Esophagus squamous epithelium (tissue), 5 donors: ENCODE results near the gene SLC17A3. TPM values are rescaled to one million over a fixed set of nuclear protein-coding genes. Genes with fewer than 3 reads are reported as not detected.

Source experiments
- DNase-seq: peaks from one replicate; lab custom pipeline; 2025; lab: John Stamatoyannopoulos, UW
- H3K27ac ChIP-seq, 4 donors: fragments of 200-600 bp; sonication (generic); one replicate each; pipeline ENCODE4 v1.5.1; 2016 to 2019; ENCODE audit warnings: mild to moderate bottlenecking in 1 of 4
- H3K27me3 ChIP-seq, 4 donors: fragments of 200-600 bp; sonication (generic); 1 replicate in 3 of 4; 2 replicates in 1 of 4; pipeline versions ENCODE4 v1.5.1 to v1.6.0; 2017 to 2021; ENCODE audit warnings: antibody characterized with exemption in 1 of 4
- H3K36me3 ChIP-seq, 3 donors: fragments of 200-600 bp; sonication (generic); one replicate each; pipeline ENCODE4 v1.5.1; 2016 to 2019
- H3K4me1 ChIP-seq, 3 donors: fragments of 200-600 bp; sonication (generic); one replicate each; pipeline ENCODE4 v1.5.1; 2017 to 2019
- H3K4me3 ChIP-seq, 4 donors: fragments of 200-600 bp; sonication (generic); 1 replicate in 3 of 4; 2 replicates in 1 of 4; pipeline ENCODE4 v1.5.1; 2016 to 2019; ENCODE audit warnings: mild to moderate bottlenecking in 2 of 4, moderate library complexity in 1 of 4
- H3K9me3 ChIP-seq, 3 donors: fragments of 200-600 bp; sonication (generic); one replicate each; pipeline ENCODE4 v1.5.1; 2016 to 2019
- POLR2A ChIP-seq, 4 donors: fragments of 450-650 bp; IDR thresholded peaks; one replicate each; pipeline ENCODE4 v1.6.1; 2017; ENCODE audit warnings: antibody characterized with exemption in 4 of 4, mild to moderate bottlenecking in 4 of 4, moderate library complexity in 3 of 4
- WGBS, 2 donors: methylation state at CpG; one replicate each; pipeline ENCODE4 v1.1.5; 2018; 5-methylcytosine and 5-hydroxymethylcytosine counted together
- intact Hi-C: fragments of 100-400 bp; cut with DNase I; formaldehyde crosslinking; loops from one replicate; pipeline ENCODE4 v1.15.0; 2022
- total RNA-seq, 4 donors: library from RNA; depleted of rRNA; stranded (reverse); fragments of >200 nt; gene quantifications; one replicate each; pipeline ENCODE4 v1.1.0, GENCODE V29; 2016
- TF ChIP-seq, protein P1 (sequence below), 6 experiments: fragments of 450-650 bp in 4 of 6; fragments of 200-600 bp in 2 of 6; sonication (generic) in 2 of 6; IDR thresholded peaks; one replicate each; pipeline ENCODE4 v1.5.1; 2016 to 2019; ENCODE audit warnings: antibody characterized with exemption in 6 of 6, mild to moderate bottlenecking in 4 of 6, moderate library complexity in 4 of 6
- donor health status: DM: yes; HTN: yes; CAD: no.

SLC17A3 gene
- total RNA-seq, 4 donors from 2014 or later: not detected

DNA sequence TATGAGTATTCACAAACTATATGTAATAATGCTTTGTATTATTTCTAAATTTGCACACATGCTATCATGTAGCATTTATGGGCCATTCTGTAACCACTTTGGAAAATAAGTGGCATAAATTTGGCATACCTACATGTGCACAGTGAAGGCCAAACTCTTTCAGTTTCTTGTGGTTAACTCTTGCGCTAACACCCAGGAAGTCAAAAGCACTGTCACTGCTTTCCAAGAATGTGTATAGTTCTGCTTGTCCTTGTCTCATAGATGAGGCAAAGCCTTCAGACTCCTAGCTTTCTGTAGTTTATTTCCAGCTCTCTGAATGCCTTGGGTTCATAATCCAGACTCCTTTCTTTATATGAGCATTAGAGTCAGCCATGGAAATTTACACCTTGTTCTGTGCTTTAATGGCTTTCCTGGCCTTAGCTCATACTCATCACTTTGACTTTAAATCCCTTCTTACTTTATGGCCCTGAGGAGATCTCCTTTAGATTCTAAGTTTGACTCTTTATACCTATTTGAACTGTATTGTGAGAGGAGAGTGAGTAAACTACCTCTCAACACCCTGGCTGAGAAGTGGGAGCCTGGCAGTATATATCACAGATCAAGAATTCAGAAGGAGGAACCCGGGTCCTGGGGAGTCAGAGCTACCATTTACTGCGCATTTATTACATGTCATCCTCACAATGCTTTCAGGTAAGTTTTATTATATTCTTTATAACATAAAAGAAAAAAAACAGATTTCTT is 949 bp upstream of the SLC17A3 start:
- Histone ChIP-seq H3K36me3 (no peaks in the 10 kb centered on the region), H3K27me3 (no peaks in the 10 kb centered on the region), H3K9me3 (no peaks in the 10 kb centered on the region), H3K4me1 (no peaks in the 10 kb centered on the region), H3K4me3 (no peak overlapping the region), H3K27ac (no peak overlapping the region)
- intact Hi-C loops: no loop called here
- no peak for DNase-seq
- TF ChIP-seq POLR2A (IDR thresholded peaks at IDR 0.05): no peak
- TF ChIP-seq, protein P1, sequence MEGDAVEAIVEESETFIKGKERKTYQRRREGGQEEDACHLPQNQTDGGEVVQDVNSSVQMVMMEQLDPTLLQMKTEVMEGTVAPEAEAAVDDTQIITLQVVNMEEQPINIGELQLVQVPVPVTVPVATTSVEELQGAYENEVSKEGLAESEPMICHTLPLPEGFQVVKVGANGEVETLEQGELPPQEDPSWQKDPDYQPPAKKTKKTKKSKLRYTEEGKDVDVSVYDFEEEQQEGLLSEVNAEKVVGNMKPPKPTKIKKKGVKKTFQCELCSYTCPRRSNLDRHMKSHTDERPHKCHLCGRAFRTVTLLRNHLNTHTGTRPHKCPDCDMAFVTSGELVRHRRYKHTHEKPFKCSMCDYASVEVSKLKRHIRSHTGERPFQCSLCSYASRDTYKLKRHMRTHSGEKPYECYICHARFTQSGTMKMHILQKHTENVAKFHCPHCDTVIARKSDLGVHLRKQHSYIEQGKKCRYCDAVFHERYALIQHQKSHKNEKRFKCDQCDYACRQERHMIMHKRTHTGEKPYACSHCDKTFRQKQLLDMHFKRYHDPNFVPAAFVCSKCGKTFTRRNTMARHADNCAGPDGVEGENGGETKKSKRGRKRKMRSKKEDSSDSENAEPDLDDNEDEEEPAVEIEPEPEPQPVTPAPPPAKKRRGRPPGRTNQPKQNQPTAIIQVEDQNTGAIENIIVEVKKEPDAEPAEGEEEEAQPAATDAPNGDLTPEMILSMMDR (IDR thresholded peaks at IDR 0.05): no peak
- WGBS, 2 donors: 76 to 77% methylated on average over 3 of the region's 3 CpGs

DNA sequence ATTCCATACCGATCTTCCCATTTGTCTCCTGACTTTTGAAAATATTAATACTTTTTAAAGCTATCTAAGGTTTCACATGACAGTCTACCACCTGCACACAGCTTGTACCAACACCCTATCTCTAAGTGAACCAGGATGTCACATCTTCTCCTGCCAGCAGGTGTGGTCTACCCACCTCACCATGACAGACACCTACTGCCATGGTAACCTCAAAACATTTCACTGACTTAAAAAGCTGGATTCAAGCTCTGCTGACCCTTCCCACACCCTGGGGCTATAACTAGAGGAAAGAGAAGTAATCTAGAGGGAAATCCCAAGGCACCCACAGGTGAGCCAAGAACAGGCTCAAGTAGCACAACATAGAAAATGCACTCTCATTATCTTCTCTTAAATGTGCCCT is 1.2 kb downstream of the SLC17A3 start:
- Histone ChIP-seq H3K4me1 (no peaks in the 10 kb centered on the region), H3K9me3 (no peaks in the 10 kb centered on the region), H3K36me3 (no peaks in the 10 kb centered on the region), H3K27ac (no peak overlapping the region), H3K27me3 (no peaks in the 10 kb centered on the region), H3K4me3 (no peak overlapping the region)
- intact Hi-C loops: no loop called here
- 92 to 95% methylated on average over 1 of the region's 1 CpG for WGBS, 2 donors
- no peak for DNase-seq
- TF ChIP-seq, protein P1 (IDR thresholded peaks at IDR 0.05): no peak
- TF ChIP-seq POLR2A (IDR thresholded peaks at IDR 0.05): no peak

DNA sequence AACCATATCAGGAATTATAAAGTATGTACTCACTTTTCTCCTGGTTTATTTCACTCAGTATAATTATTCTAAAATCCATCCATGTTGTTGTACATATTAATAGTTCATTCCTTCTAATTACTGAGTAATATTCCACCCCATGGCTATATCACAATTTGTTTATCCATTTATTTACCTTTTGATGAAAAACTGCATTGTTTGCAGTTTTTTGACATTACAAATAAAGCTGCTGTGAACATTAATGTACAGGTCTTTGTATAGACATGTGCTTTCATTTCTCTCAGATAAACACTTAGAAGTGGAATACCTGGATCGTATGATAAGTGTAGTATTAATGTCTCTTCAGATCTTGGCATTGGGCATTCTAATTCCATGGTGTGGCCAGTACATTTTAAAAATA is 4.2 kb downstream of the SLC17A3 start:
- Histone ChIP-seq H3K4me1 (no peaks in the 10 kb centered on the region), H3K4me3 (no peak overlapping the region), H3K36me3 (no peaks in the 10 kb centered on the region), H3K9me3 (no peaks in the 10 kb centered on the region), H3K27me3 (no peaks in the 10 kb centered on the region), H3K27ac (no peak overlapping the region)
- no peak for DNase-seq
- WGBS, 2 donors: 43 to 68% methylated on average over 1 of the region's 1 CpG
- TF ChIP-seq, protein P1 (IDR thresholded peaks at IDR 0.05): no peak
- no peak for TF ChIP-seq POLR2A (IDR thresholded peaks at IDR 0.05)
- intact Hi-C loops: no loop called here

DNA sequence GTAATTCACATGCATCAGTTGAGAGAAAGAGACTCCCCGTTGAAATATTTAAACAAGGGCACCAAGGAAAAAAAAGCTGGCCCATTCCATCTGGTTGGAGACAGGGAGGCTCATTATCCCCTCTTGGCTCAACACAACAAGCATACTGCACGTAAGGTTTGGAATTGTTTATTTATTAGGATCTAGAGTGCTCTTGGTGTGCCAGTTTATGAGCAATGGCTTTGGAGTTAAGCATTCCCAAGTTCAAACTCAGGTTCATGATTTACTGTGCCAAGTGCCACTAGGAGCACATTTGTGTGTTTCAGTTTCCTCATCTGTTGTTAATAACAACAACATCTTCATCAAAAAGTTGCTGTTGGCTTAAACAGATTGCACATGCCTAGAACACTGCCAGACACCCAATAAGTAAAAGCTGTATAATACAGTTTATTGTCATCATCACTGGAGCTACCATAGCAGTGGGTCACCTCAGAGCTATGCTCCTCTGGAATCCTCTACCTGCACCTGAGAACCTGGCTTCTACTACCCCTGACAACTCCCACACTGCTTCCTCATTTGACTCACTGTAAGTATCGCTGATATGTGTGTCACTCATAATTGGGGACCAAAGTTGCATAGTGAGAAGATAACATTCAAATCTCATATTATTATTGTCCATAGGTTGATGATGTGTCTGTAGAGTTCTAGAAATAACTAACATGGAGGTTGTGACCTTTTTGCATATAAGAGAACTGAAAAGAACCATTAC is 5.4 kb downstream of the SLC17A3 start:
- intact Hi-C loops: no loop called here
- H3K27ac ChIP-seq: no peak overlapping the region
- no peak for DNase-seq

More for the DNA sequence above, 5.4 kb downstream of the SLC17A3 start:
- Histone ChIP-seq H3K9me3 (no peaks in the 10 kb centered on the region), H3K4me1 (no peaks in the 10 kb centered on the region), H3K36me3 (no peaks in the 10 kb centered on the region), H3K27me3 (no peaks in the 10 kb centered on the region), H3K4me3 (no peak overlapping the region)
- TF ChIP-seq POLR2A (IDR thresholded peaks at IDR 0.05): no peak
- TF ChIP-seq, protein P1 (IDR thresholded peaks at IDR 0.05): no peak
- 54 to 55% methylated on average over 3 of the region's 3 CpGs for WGBS, 2 donors
